GM21619 (cell line): ENCODE data around the gene ATN1.
A peak's percentile ranks its signal among the peaks of the same experiment; 100 is the strongest.

Experiments used
- ATAC-seq: cut with Tn5 transposase; IDR thresholded peaks from one replicate; pipeline ENCODE4 v1.9.1; 2021; ENCODE audit not compliant: unreplicated experiment

Gene ATN1

DNA sequence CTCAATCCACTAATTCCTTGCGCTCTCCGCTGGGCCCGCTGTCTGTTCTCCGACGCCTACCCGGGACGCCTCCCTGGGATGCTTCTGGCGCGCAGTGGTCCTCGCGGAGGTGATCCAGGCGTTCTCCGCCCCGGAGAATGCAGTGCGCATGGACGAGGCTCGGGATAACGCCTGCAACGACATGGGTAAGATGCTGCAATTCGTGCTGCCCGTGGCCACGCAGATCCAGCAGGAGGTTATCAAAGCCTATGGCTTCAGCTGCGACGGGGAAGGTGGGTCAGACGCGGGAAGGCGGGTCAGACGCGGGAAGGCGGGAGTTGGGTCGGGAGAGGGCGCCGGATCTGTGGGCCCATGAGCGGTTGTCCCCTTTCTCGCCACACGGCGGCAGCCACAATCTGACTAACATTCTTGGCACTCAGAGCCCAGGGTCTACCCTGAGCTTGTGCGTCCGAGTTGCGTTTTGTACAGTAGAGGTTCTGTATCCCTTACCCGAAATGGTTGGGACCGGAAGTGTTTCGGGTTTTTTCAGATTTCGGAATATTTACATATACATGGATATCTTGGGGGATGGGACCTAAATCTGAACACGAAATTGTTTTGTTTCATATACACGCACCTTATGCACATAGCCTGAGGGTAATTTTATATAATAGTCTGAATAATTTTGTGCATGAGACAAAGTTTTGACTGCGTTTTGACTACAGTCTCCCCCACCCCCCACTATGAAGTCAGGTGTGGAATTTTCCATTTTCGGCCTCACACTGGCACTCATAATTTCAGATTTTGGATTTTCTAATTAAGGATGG is 16.8 kb downstream of the ATN1 start:
- ATAC-seq, result peak; percentile 42

DNA sequence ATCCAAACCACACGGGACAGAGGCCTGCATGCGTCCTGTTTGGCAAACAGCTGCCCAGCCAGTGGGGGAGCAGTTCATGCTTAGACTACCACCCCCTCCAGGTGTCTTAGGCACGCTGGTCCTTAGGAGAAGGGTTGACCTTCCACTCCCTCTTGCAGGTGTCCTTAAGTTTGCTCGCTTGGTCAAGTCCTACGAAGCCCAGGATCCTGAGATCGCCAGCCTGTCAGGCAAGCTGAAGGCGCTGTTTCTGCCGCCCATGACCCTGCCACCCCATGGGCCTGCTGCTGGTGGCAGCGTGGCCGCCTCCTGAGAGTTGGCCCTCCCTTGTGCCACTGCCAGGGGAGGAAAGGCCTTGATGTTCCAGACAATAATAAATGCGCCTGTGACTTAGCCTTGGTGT is 17.9 kb downstream of the ATN1 start:
- ATAC-seq, result no peak

DNA sequence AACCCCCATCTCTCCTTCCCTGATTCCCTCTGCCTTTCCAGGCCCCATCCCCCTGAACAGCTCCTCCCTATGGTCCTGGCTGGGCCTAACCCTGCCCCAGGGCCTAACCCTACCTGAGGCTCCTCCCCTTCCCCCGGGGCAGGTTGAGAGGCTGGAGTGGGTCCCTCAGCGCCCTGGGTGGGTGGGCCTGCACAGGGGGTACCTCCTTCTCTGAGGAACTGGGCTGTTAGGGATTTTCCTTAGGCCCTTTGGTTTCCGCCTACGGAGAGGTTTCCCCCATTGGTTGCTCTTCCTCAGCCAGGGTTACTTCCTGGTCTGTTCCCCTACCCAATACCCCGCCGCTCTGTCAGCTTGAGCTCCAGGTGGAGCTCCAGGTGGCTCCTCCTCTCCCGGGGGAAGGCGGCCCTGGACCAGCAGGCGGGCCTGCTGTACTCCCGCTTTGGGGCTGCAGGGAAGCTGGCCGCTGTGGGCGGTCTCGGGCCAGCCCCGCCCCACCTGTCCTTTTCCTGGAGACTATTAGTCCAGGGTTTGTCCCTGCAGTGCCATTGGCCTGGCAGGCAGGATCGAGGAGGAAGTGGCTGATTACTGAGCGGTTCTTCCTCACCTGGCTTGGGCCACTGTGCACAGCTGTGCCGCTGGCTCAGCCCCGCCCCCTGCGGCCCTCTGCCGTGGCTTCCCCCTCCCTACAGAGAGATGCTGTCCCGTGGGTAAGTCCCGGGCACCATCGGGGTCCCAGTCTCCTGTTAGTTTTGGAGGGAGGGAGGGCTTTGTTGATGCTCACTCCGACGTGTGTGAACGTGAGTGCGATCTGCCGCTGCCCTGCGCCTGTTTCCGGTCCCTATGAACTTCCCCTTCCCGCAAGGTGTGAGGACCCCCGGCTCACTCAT is 18.5 kb downstream of the ATN1 start:
- peak; percentile 24 for ATAC-seq

DNA sequence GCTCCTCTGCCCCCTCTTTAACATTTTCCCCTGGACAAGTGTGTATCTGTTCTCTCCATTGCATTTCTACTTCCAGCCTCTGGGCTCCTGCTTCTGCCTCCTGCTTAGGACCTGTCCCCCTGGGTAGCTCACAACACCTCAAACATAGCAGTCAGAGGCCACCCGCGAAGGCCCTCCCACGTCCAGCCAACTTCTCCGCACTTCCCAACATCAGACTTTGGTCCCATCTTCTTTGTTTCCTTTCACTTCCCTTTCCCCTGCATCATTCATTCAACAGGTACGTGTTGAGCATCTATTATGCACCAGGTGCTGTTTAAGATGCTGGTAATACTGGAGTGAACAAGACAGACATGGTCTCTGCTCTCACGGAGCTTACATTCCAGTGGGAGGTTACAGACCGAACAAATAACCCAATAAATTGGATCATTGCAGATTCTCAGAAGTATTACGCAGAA is 19.2 kb downstream of the ATN1 start:
- no peak for ATAC-seq

DNA sequence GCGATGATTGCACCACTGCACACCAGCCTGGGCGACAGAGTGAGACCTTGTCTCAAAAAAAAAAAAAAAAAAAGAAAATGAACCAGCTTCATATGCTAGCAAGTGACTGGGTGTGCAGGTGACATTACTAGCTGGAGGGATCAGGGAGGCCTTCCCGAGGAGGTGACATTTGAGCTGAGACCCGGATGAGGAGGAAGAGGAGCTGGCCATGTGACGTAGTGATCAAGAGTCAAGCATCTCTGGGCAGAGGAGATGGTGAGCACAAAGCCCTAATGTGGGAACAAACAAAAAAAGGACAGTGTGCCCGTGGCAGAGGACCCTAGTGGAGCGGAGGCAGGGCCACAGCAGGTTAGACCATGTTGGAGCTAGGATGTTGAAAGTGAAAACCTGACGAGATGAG is 19.9 kb downstream of the ATN1 start:
- no peak for ATAC-seq

DNA sequence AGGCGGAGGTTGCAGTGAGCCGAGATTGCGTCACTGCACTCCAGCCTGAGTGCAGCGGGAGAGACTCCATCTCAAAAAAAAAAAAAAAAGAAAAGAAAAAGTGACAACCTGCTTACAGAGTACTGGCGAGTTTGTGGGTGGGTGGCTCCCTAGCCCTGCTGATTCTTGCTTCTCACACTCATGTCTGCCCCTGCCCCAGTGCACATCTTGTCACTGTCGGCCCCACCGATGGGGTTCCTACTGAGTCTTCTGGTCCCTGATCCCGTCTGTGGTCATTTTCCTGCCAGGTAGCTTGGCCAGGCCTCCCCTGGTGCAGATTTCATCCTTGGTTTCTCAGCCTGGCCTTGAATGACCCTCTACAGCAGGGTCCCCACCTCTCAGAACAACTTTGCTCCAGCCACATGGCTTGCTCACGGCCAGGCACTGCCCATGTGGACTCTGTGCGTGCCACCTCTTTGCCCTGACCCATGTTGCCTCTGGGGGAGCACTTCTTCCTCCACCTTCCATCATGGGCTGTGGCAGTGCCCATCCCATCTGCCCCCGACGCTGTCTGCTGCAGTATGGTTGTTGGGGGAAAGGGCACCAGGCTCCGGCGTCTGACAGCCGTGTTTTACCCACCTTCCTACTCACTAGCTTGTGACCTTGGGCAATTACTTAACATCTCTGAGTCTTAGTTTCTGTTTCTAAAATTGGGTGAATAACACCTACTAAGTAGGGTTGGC is 21.3 kb downstream of the ATN1 start:
- ATAC-seq, result no peak

DNA sequence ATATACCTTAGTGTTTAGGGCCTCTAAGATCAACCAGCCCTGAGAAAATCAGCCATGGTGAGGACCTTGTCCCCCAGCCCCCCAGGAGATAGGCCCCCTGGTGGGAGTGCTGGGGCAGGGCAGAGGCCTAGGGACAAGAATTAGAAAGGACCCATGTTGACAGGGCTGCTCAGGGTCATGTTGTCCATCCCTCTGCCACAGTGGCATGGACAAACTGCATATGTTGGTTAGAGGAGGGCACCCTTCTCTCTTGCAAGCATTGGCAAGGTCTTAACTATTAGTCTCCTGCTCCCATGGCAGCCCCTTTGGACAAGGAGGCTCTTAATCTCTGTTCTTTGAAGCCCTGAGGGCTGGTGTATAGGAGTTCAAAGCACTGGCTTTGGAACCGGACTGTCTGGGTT is 22.6 kb downstream of the ATN1 start:
- no peak for ATAC-seq

DNA sequence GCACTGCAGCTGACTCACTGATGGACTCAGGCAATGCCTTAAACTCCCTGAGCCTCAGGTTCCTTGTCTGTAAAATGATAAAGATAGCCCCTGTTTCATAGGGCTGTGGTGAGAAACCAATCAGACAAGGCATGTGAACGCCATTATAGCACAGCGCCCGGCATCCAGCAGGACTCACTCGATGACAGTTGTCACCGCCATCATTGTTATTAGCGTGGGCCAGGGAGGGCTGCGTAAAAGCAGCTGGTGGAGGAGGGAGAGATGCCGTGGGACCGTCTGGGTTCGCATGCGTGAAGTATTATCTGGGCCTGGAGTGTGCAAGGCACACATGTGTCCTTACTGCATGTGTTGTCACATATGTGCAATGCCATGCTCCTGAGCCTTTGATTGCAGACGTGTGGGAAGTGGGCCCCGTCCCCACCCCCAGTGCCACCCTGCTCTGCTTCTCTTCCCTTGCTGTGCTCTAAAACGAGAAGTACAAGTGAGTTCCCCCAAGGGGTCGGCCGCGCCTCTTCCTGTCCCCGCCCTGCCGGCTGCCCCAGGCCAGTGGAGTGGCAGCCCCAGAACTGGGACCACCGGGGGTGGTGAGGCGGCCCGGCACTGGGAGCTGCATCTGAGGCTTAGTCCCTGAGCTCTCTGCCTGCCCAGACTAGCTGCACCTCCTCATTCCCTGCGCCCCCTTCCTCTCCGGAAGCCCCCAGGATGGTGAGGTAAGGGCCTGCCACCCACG is 23.2 kb downstream of the ATN1 start, which contains the start of gene PTPN6:
Gene PTPN6 (plus strand): TSS at position 546 of the 730 bp plus-strand sequence. CDS start 157 bp downstream, at position 703.
- no peak for ATAC-seq

DNA sequence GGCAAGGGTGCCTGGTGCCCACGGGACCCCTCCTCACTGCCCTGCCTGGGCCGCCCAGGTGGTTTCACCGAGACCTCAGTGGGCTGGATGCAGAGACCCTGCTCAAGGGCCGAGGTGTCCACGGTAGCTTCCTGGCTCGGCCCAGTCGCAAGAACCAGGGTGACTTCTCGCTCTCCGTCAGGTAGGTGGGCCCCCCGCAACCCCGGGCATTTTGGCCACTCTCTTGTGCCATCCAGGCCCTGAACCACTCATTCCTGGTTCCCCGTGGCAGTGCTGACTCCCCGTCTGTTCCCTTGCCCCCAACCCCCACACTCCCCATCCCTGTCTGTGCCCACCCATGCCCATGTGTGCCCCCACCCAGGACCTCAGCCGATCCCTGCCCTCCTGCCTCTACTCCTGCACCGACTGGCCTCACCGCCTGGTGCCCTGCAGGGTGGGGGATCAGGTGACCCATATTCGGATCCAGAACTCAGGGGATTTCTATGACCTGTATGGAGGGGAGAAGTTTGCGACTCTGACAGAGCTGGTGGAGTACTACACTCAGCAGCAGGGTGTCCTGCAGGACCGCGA is 23.9 kb downstream of the ATN1 start:
- ATAC-seq, result no peak

DNA sequence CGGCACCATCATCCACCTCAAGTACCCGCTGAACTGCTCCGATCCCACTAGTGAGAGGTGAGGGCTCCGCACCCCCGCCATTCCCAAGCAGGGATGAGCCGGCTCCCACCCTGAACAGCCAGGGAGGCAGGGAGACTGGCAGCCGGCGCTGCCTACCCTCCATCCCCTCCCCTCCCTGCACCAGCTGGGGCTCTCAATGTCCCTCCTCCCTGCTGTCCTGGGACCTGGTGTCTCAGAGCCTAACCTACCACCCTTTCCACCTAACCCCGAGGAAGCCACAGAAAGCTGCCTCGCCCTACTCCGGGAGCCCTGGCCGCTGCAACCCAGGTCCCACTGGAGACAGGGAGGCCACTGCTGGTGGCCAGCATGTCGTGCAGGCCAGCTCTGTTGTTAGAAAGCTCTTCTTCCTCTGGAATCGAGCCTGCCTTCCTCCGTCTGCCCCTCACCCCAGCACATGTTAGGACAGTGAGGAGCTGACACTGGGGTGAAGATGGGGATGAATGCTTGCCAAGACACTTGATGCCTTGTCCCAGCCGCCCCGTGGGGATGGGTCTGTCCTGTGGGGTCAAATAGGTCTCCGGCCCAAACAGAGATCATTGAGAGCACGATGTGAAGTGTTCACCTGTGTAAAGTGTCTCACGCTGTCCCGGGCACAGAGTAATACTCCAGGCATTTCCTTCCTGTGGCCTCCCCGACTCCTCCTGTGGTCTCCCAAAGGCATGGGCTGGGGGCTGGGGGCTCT is 24.5 kb downstream of the ATN1 start:
- ATAC-seq, result no peak

DNA sequence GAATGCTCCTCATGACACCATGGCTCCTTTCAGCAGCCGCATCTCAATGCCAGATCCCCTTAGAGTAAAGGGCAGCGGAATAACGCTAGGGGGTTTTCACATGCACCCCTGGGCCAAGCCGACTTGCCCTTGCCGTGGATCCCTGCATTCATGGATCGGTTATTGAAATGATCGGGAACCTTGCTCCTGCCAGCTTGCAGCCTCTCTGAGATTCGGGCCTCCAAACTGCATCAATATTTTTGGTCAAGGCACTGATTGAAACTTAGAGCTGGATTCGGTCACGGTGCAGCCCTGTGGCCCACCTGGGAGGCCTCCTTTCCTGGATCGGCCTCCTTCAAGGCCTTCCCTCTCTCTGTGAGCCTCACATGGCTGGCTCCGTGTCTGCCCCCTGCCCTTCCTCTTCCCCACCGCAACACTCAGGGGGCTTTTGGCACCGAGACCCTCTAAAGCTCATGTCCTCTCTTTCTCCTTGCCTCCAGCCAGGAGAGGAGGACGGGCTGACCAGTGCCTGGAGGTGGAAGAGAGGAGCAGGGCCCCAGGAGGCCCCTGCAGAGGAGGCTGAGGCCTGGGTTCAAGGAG is 25.2 kb downstream of the ATN1 start:
- no peak for ATAC-seq

DNA sequence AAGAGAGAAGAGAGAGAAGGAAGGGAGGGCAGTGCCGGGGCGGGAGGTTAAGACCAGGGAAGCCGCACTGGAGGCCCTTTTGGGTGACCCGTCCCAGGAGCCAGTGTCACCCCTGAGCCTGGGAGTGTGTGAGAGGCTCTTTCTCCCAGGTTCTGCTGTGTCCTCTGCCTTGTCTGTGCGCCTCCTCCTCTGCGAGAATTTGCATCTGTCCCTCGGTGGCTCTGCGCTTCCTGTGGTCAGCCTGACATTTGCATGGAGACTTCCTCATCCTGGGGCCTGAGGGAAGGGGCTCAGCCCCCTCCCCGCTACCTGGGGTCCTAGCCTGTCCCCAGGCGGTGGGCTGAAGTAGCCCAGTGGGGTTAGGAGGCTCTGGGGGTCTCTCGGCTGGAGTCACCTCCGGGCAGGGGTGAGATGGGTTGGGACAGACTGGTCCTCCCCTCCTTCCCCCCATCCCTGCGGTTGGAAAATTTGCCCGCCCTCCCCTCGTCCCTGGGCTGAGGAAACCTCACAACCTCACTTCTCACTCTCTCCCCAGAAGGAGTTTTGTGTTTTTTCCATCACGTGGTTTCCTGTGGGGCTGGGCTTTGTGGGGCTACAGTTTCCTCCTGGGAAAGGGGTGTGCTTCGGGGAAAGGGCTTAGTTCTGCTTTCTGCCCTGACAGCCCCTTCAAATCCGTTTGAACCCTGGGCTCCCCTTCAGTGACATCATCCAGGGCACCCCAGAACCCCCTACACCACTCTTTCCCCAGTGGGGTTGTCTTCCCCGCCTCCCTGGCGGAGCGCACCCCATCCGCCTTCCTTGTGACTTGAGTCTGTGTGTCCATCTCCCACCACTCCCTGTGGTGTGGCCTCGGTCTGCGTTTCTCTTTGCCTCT is 25.9 kb downstream of the ATN1 start:
- peak; percentile 37 for ATAC-seq

DNA sequence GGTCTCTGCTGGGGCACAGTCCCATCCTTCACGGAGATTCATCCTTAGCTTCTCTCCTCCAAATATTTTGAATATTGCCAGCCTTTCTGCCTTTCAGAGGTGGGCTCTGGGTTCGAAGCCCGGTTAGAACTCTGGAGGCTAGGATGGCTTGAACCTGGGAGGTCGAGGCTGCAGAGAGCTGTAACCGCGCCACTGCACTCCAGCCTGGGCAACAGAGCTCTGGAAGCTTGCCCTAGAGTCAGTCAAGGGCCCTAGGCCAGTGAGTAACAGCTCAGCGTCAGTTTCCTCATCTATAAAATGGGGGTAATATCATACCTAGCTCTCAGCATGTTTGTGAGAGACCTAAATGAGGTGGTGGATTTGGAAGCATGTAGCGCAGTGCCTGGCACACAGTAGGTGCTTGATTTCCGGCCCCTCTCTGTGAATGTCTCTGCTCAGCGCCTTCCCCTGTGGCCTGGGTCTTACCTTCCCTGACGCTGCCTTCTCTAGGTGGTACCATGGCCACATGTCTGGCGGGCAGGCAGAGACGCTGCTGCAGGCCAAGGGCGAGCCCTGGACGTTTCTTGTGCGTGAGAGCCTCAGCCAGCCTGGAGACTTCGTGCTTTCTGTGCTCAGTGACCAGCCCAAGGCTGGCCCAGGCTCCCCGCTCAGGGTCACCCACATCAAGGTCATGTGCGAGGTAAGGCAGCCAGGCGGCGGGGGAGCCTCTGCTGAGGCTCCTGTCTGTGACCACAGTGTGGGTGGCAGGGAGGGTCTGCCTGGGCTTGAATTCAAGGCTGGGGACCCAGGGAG is 26.8 kb downstream of the ATN1 start:
- ATAC-seq, result no peak

DNA sequence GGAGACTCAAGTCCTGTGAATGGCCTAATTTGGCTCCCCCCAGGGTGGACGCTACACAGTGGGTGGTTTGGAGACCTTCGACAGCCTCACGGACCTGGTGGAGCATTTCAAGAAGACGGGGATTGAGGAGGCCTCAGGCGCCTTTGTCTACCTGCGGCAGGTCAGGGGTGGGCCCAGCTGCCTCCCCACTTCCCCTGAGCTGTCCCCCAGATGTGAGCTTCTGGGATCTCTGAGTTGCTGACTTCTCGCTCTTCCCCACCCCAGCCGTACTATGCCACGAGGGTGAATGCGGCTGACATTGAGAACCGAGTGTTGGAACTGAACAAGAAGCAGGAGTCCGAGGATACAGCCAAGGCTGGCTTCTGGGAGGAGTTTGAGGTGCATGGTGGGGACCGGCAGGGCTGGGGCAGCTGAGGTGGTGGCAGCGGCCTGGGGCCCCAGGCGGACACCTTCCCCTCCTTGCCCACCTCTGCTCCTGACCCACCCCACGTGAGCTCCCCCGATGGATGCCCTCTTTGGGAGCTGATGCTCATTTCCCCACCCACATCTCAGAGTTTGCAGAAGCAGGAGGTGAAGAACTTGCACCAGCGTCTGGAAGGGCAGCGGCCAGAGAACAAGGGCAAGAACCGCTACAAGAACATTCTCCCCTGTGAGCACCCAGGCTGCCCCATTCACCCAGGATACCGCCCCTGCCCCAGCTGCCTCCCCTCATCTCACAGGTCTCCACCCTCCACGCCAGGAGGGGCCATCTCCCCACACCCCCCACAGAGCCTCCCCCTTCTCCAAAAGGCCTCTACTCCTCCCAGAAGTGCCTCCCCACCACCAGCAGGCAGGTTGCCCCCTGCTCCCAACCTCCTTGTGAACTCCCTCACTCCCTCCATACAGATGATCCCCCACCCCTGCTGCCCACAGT is 27.6 kb downstream of the ATN1 start:
- no peak for ATAC-seq

DNA sequence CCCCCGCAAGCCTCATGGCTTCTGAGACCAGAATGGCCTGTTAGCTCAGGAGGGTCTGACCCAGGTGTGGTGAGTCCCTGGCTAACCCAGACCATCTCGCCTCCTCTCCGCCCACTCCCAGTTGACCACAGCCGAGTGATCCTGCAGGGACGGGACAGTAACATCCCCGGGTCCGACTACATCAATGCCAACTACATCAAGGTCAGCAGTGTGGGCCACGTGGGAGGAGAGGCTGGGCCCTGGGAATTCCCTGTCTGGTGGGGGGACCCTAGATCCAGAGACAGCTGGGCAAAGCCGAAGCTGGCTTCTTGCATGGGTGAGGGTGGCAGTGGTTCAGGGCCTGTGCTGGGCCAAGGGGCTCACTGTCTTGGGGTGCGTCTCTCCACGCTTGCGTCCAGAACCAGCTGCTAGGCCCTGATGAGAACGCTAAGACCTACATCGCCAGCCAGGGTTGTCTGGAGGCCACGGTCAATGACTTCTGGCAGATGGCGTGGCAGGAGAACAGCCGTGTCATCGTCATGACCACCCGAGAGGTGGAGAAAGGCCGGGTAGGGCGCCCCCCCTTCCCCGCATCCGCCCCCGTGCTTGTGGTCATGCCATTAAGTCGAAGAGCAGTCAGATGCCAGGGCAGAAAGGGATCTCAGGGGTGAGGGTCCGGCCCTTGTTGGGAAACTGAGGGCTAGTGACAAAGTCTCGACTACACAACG is 28.4 kb downstream of the ATN1 start:
- ATAC-seq, result no peak
